Skeletal muscle satellite cell (primary cell): ENCODE measurements around the gene GORASP1.

Experiments
- H3K27me3 ChIP-seq: 2 replicates; pipeline ENCODE4 v1.7.0; 2013; ENCODE audit warnings: low read length; ENCODE audit not compliant: control insufficient read depth, insufficient read depth
- H3K36me3 ChIP-seq: 2 replicates; pipeline ENCODE4 v1.7.0; 2013; ENCODE audit warnings: mild to moderate bottlenecking, control low read depth, low read length; ENCODE audit not compliant: insufficient read depth
- H3K4me1 ChIP-seq: 2 replicates; pipeline ENCODE4 v1.7.0; 2013; ENCODE audit warnings: low read length; ENCODE audit not compliant: control insufficient read depth, insufficient read depth
- H3K4me2 ChIP-seq: 2 replicates; pipeline ENCODE4 v1.7.0; 2013; ENCODE audit warnings: mild to moderate bottlenecking, low read length
- H3K4me3 ChIP-seq: 2 replicates; pipeline ENCODE4 v1.7.0; 2013; ENCODE audit warnings: low read length
- H3K9ac ChIP-seq: 2 replicates; pipeline ENCODE4 v1.7.0; 2013; ENCODE audit warnings: mild to moderate bottlenecking, low read depth, low read length, moderate library complexity
- H3K9me3 ChIP-seq: replicated peaks from 2 replicates; pipeline ENCODE4 v1.7.0; 2013; ENCODE audit warnings: mild to moderate bottlenecking, control low read depth, low read length

Gene GORASP1

GRCh38 chr3:39104961-39105686 is 2.3 kb downstream of the GORASP1 start:
- no peak overlapping the region for H3K9ac ChIP-seq
- peaks cover 8% of the 10 kb centered on the region for H3K36me3 ChIP-seq
- H3K4me3 ChIP-seq, result no peak overlapping the region
- no peaks in the 10 kb centered on the region for H3K9me3 ChIP-seq
- H3K4me2 ChIP-seq, result peak overlapping the region; percentile 98
- H3K27me3 ChIP-seq, result no peaks in the 10 kb centered on the region
- peaks cover 21% of the 10 kb centered on the region for H3K4me1 ChIP-seq

- no peaks in the 10 kb centered on the region for H3K9me3 ChIP-seq
- H3K27me3 ChIP-seq, result no peaks in the 10 kb centered on the region
- no peak overlapping the region for H3K4me3 ChIP-seq
- peaks cover 21% of the 10 kb centered on the region for H3K4me1 ChIP-seq
- H3K36me3 ChIP-seq, result peaks cover 19% of the 10 kb centered on the region
- H3K9ac ChIP-seq, result no peak overlapping the region
- no peak overlapping the region for H3K4me2 ChIP-seq
These were observed 3.5 kb downstream of the GORASP1 start for GRCh38 chr3:39103791-39104552.

- H3K9me3 ChIP-seq, result no peaks in the 10 kb centered on the region
- H3K27me3 ChIP-seq, result no peaks in the 10 kb centered on the region
- peaks cover 26% of the 10 kb centered on the region for H3K36me3 ChIP-seq
- H3K4me2 ChIP-seq, result no peak overlapping the region
- H3K4me1 ChIP-seq, result peaks cover 20% of the 10 kb centered on the region
- no peak overlapping the region for H3K9ac ChIP-seq
- H3K4me3 ChIP-seq, result no peak overlapping the region
These were observed 4.1 kb downstream of the GORASP1 start for GRCh38 chr3:39103324-39103693.

- Histone ChIP-seq H3K4me2 (no peak overlapping the region), H3K9ac (no peak overlapping the region), H3K4me1 (peaks cover 14% of the 10 kb centered on the region), H3K9me3 (no peaks in the 10 kb centered on the region), H3K36me3 (peaks cover 31% of the 10 kb centered on the region), H3K4me3 (no peak overlapping the region), H3K27me3 (no peaks in the 10 kb centered on the region)
These were observed 4.7 kb downstream of the GORASP1 start for GRCh38 chr3:39102504-39103323.

GRCh38 chr3:39101022-39101689 is 6.3 kb downstream of the GORASP1 start:
- no peak overlapping the region for H3K9ac ChIP-seq
- no peaks in the 10 kb centered on the region for H3K9me3 ChIP-seq
- peaks cover 44% of the 10 kb centered on the region for H3K36me3 ChIP-seq
- no peaks in the 10 kb centered on the region for H3K27me3 ChIP-seq
- H3K4me2 ChIP-seq, result no peak overlapping the region
- H3K4me3 ChIP-seq, result no peak overlapping the region
- peaks cover 11% of the 10 kb centered on the region for H3K4me1 ChIP-seq

- no peaks in the 10 kb centered on the region for H3K27me3 ChIP-seq
- no peak overlapping the region for H3K4me3 ChIP-seq
- H3K9ac ChIP-seq, result no peak overlapping the region
- peaks cover 50% of the 10 kb centered on the region for H3K36me3 ChIP-seq
- H3K4me1 ChIP-seq, result peaks cover 5% of the 10 kb centered on the region
- H3K4me2 ChIP-seq, result no peak overlapping the region
- no peaks in the 10 kb centered on the region for H3K9me3 ChIP-seq
These were observed 6.9 kb downstream of the GORASP1 start for GRCh38 chr3:39100500-39100886.

- Histone ChIP-seq H3K4me2 (no peak overlapping the region), H3K4me1 (no peaks in the 10 kb centered on the region), H3K36me3 (peaks cover 55% of the 10 kb centered on the region), H3K9ac (no peak overlapping the region), H3K9me3 (no peaks in the 10 kb centered on the region), H3K4me3 (no peak overlapping the region), H3K27me3 (no peaks in the 10 kb centered on the region)
These were observed 7.5 kb downstream of the GORASP1 start for GRCh38 chr3:39099738-39100499.

GRCh38 chr3:39099242-39099641 is 8.2 kb downstream of the GORASP1 start:
- Histone ChIP-seq H3K9ac (no peak overlapping the region), H3K9me3 (no peaks in the 10 kb centered on the region), H3K27me3 (no peaks in the 10 kb centered on the region), H3K4me1 (no peaks in the 10 kb centered on the region), H3K4me3 (no peak overlapping the region), H3K4me2 (no peak overlapping the region), H3K36me3 (peaks cover 62% of the 10 kb centered on the region)

GRCh38 chr3:39098473-39099000 is 8.9 kb downstream of the GORASP1 start:
- Histone ChIP-seq H3K4me1 (no peaks in the 10 kb centered on the region), H3K9me3 (no peaks in the 10 kb centered on the region), H3K4me3 (no peak overlapping the region), H3K27me3 (no peaks in the 10 kb centered on the region), H3K9ac (no peak overlapping the region), H3K4me2 (no peak overlapping the region), H3K36me3 (peaks cover 69% of the 10 kb centered on the region)

- no peak overlapping the region for H3K9ac ChIP-seq
- H3K36me3 ChIP-seq, result peaks cover 71% of the 10 kb centered on the region
- no peak overlapping the region for H3K4me2 ChIP-seq
- H3K4me3 ChIP-seq, result no peak overlapping the region
- H3K9me3 ChIP-seq, result no peaks in the 10 kb centered on the region
- H3K27me3 ChIP-seq, result no peaks in the 10 kb centered on the region
- no peaks in the 10 kb centered on the region for H3K4me1 ChIP-seq
These were observed 9.5 kb downstream of the GORASP1 start for GRCh38 chr3:39097716-39098472.
